ENCODE measurements around the gene ALOX5AP. TPM values are rescaled to one million over a fixed set of nuclear protein-coding genes. Genes with fewer than 3 reads are reported as not detected.

Gene ALOX5AP
- total and polyA plus RNA-seq, 10 of the 15 experiments (the other 5 are each of a cell fraction or from before 2014, with no cell fraction given), result 45.9 to 426 (median 109) TPM

- no peak for ATAC-seq
- BruUV-seq (replicated peaks), result no TSS peak
- in situ Hi-C loops (cut with MboI), result no loop called here
These were observed 30.7 kb upstream of the ALOX5AP start for GRCh38 chr13:30704596-30704995.

More at GRCh38 chr13:30704596-30704995, 30.7 kb upstream of the ALOX5AP start:
- H2AFZ ChIP-seq (ENCODE audit: control insufficient read depth, low read depth, low read length), result no peak overlapping the region
- H3K27ac ChIP-seq (ENCODE audit: control insufficient read depth, insufficient read depth), result no peak overlapping the region
- no peaks in the 10 kb centered on the region for H3K9me3 ChIP-seq (replicated peaks; ENCODE audit: control insufficient read depth, insufficient read depth, low read length)
- H3K4me2 ChIP-seq (ENCODE audit: control insufficient read depth, insufficient read depth), result no peak overlapping the region
- intact Hi-C loops (cut with micrococcal nuclease; ENCODE audit: unreplicated experiment), result no loop called here
- no peak overlapping the region for H3K9ac ChIP-seq (ENCODE audit: control insufficient read depth, insufficient read depth, low read length)
- H3K36me3 ChIP-seq (ENCODE audit: control insufficient read depth in 2 of 2, insufficient read depth in 2 of 2, low read length in 1 of 2), result no peaks in the 10 kb centered on the region
- ChIA-PET POLR2A (no interaction called here), SMC1A (ENCODE audit: uncharacterized antibody, unreplicated experiment) (interaction anchor here (0.8 to 1.9 kb wide), 5 partner anchors 8 to 48 kb away, joined by 3 to 7 read pairs (median 3); no protein-coding TSS in a partner anchor), CTCF (interaction anchor here (0.8 kb wide), 1 partner anchor 23 kb away, joined by 3 read pairs; no protein-coding TSS in a partner anchor), RAD21 (ENCODE audit: unreplicated experiment) (interaction anchor here (2.7 kb wide), 1 partner anchor 92 kb away, joined by 5 read pairs; no protein-coding TSS in a partner anchor)
- no peaks in the 10 kb centered on the region for H3K79me2 ChIP-seq (ENCODE audit: control insufficient read depth, insufficient read depth, low read length)
- DNase-seq (ENCODE audit: low read depth, low spot score), result no peak
- no peak for FAIRE-seq
- no peak overlapping the region for H3K4me3 ChIP-seq
- peaks cover 9% of the 10 kb centered on the region for H3K4me1 ChIP-seq (ENCODE audit: control insufficient read depth, insufficient read depth, low read length)
- no peak for TF ChIP-seq ESRRA (IDR thresholded peaks at IDR 0.05; ENCODE audit: low read length)
- TF ChIP-seq ZNF592 (IDR thresholded peaks at IDR 0.05), result no peak
- TF ChIP-seq USF2 (IDR thresholded peaks at IDR 0.05; ENCODE audit: borderline replicate concordance, low read depth, low read length), result no peak
- no peak for TF ChIP-seq TARDBP (IDR thresholded peaks at IDR 0.05; ENCODE audit: borderline replicate concordance)
- H3K27me3 ChIP-seq (replicated peaks in 1 of 2; ENCODE audit: control insufficient read depth in 2 of 2, insufficient read depth in 2 of 2, low read length in 1 of 2), result peaks cover 0 to 2% of the 10 kb centered on the region in 2 experiments; a peak in 1 of 4 replicates
- 9% methylated on average over 6 of the region's 6 CpGs for WGBS (ENCODE audit: insufficient coverage, insufficient replicate concordance, low lambda C conversion rate, missing lambda C conversion rate)
- no peaks in the 10 kb centered on the region for H4K20me1 ChIP-seq (ENCODE audit: control insufficient read depth, insufficient read depth)

Measured in GM12878 (cell line).